WTC11 (cell line): Measurements from ENCODE around the gene NXPH4. TPM values are rescaled to one million over a fixed set of nuclear protein-coding genes. Genes with fewer than 3 reads are reported as not detected.

Experiments used
- ATAC-seq: fragments of 200-7000 bp; cut with Tn5 transposase; 2 replicates; pipeline ENCODE4 v1.10.0; 2021; ENCODE audit warnings: mild to moderate bottlenecking, moderate library complexity
- CTCF ChIA-PET: fragments of 300-600 bp; sonication (Branson Sonifier 250); formaldehyde crosslinking; loops from one replicate; lab custom pipeline; 2021; ENCODE audit warnings: antibody characterized with exemption; lab: Charles Lee
- POLR2A ChIA-PET: fragments of 350-600 bp; sonication (Branson Sonifier 250); formaldehyde crosslinking; loops from one replicate; lab custom pipeline; 2021; ENCODE audit warnings: antibody characterized with exemption; lab: Charles Lee
- DNase-seq: peaks from one replicate; pipeline ENCODE4 v3.0.0; 2021; ENCODE audit warnings: low spot score
- H3K27ac Mint-ChIP-seq: 2 replicates; pipeline ENCODE4 v1.8.0; 2021; ENCODE audit warnings: mixed read lengths
- H3K27me3 Mint-ChIP-seq: 2 replicates; pipeline ENCODE4 v1.8.0; 2021; ENCODE audit warnings: low read depth, mild to moderate bottlenecking, moderate library complexity, mixed read lengths
- H3K36me3 Mint-ChIP-seq: 2 replicates; pipeline ENCODE4 v1.8.0; 2021; ENCODE audit warnings: mixed read lengths
- H3K4me1 Mint-ChIP-seq: 2 replicates; pipeline ENCODE4 v1.8.0; 2022; ENCODE audit warnings: mixed read lengths
- H3K4me3 Mint-ChIP-seq: 2 replicates; pipeline ENCODE4 v1.8.0; 2021; ENCODE audit warnings: mild to moderate bottlenecking, moderate library complexity, mixed read lengths
- H3K9me3 Mint-ChIP-seq: 2 replicates; pipeline ENCODE4 v1.8.0; 2021; ENCODE audit warnings: mixed read lengths
- CBFB ChIP-seq: sonication (generic); formaldehyde crosslinking; IDR thresholded peaks from 2 replicates; pipeline ENCODE4 v1.8.1; 2022; ENCODE audit warnings: mild to moderate bottlenecking, low read depth, missing genetic modification reagents
- ELF4 ChIP-seq: sonication (generic); formaldehyde crosslinking; IDR thresholded peaks from 2 replicates; pipeline ENCODE4 v1.8.1; 2022; ENCODE audit warnings: low read depth, mild to moderate bottlenecking, moderate library complexity, missing genetic modification reagents
- FOXK1 ChIP-seq: sonication (generic); formaldehyde crosslinking; IDR thresholded peaks from 2 replicates; pipeline ENCODE4 v1.8.0; 2022; ENCODE audit warnings: mild to moderate bottlenecking, moderate library complexity, missing genetic modification reagents
- KAT7 ChIP-seq: sonication (generic); formaldehyde crosslinking; IDR thresholded peaks from 2 replicates; pipeline ENCODE4 v1.8.1; 2023; ENCODE audit warnings: missing genetic modification reagents, mild to moderate bottlenecking, borderline replicate concordance
- RORB ChIP-seq: fragments of 250-450 bp; sonication (Bioruptor Pico); IDR thresholded peaks from 2 replicates; pipeline ENCODE4 v1.9.0; 2021; ENCODE audit warnings: mild to moderate bottlenecking
- SP1 ChIP-seq: sonication (generic); formaldehyde crosslinking; conservative IDR thresholded peaks from 2 replicates; pipeline ENCODE4 v1.8.1; 2022; ENCODE audit warnings: missing genetic modification reagents
- ZNF416 ChIP-seq: fragments of 250-450 bp; sonication (Bioruptor Pico); IDR thresholded peaks from 2 replicates; pipeline ENCODE4 v1.9.0; 2021; ENCODE audit warnings: mild to moderate bottlenecking, inconsistent platforms
- ZNF423 ChIP-seq: fragments of 250-450 bp; sonication (Bioruptor Pico); IDR thresholded peaks from 2 replicates; pipeline ENCODE4 v2.1.2; 2022; ENCODE audit warnings: mild to moderate bottlenecking, moderate library complexity
- total RNA-seq: library from RNA; stranded (reverse); gene quantifications from 3 replicates; pipeline ENCODE4 v1.2.3, GENCODE V29; 2021
- TF ChIP-seq, protein P1 (sequence below): fragments of 250-450 bp; sonication (Bioruptor Pico); IDR thresholded peaks from 2 replicates; pipeline ENCODE4 v2.1.2; 2022; ENCODE audit warnings: mild to moderate bottlenecking, moderate library complexity
- TF ChIP-seq, protein P2 (sequence below): sonication (generic); formaldehyde crosslinking; IDR thresholded peaks from 2 replicates; pipeline ENCODE4 v1.8.1; 2023; ENCODE audit warnings: mild to moderate bottlenecking, missing genetic modification reagents, borderline replicate concordance
- TF ChIP-seq, protein P3 (sequence below): fragments of 200-600 bp; IDR thresholded peaks from 2 replicates; pipeline ENCODE4 v1.8.0; 2022; ENCODE audit warnings: antibody characterized with exemption
- TF ChIP-seq, protein P4 (sequence below): sonication (generic); formaldehyde crosslinking; IDR thresholded peaks from 2 replicates; pipeline ENCODE4 v1.8.1; 2023; ENCODE audit warnings: mild to moderate bottlenecking, missing genetic modification reagents, moderate library complexity
- TF ChIP-seq, protein P5 (sequence below): sonication (generic); formaldehyde crosslinking; IDR thresholded peaks from 2 replicates; pipeline ENCODE4 v1.8.1; 2023; ENCODE audit warnings: mild to moderate bottlenecking, missing genetic modification reagents, moderate library complexity
- TF ChIP-seq, protein P6 (sequence below): sonication (generic); formaldehyde crosslinking; IDR thresholded peaks from 2 replicates; pipeline ENCODE4 v1.8.0; 2023; ENCODE audit warnings: mild to moderate bottlenecking, missing genetic modification reagents
- TF ChIP-seq, protein P7 (sequence below): sonication (generic); formaldehyde crosslinking; IDR thresholded peaks from 2 replicates; pipeline ENCODE4 v1.8.1; 2023; ENCODE audit warnings: mild to moderate bottlenecking, moderate library complexity, missing genetic modification reagents
- TF ChIP-seq, protein P8 (sequence below): sonication (generic); formaldehyde crosslinking; IDR thresholded peaks from 2 replicates; pipeline ENCODE4 v1.8.1; 2023; ENCODE audit warnings: mild to moderate bottlenecking, missing genetic modification reagents
- TF ChIP-seq, protein P9 (sequence below): sonication (generic); formaldehyde crosslinking; IDR thresholded peaks from 2 replicates; pipeline ENCODE4 v1.8.1; 2022; ENCODE audit warnings: low read depth, missing genetic modification reagents, borderline replicate concordance

The NXPH4 gene
- total RNA-seq, 1 experiment from 2014 or later, result 4.9 TPM

DNA sequence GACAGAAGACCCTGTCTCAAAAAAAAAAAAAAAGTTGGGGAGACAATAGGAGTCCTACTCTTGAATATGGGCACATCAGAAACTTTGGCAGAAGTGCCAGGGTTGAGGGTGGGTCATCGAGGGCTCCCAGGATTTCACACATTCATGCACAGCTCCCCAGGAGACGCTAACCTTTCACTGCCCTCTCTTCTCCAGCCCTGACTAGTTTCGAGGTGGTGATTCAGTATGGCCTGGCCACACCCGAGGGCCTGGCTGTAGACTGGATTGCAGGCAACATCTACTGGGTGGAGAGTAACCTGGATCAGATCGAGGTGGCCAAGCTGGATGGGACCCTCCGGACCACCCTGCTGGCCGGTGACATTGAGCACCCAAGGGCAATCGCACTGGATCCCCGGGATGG, 39.7 kb upstream of the NXPH4 start:
- POLR2A ChIA-PET, result no interaction called here
- no peak for ATAC-seq

DNA sequence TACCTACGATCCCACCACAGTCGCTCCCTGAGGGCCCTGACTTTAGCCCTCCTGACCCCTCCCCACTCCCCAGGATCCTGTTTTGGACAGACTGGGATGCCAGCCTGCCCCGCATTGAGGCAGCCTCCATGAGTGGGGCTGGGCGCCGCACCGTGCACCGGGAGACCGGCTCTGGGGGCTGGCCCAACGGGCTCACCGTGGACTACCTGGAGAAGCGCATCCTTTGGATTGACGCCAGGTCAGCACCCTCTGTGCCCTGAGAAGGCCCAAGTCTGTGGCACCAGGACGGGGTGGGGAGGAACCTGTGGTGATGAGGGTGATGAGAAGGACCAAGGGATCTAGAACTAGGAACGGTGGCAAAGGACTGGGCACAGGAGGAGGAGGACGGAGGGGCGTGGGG, 39.2 kb upstream of the NXPH4 start:
- POLR2A ChIA-PET, result no interaction called here
- Mint-ChIP-seq H3K36me3 (peaks cover 37% of the 10 kb centered on the region), H3K27me3 (no peaks in the 10 kb centered on the region), H3K4me3 (no peak overlapping the region), H3K9me3 (no peaks in the 10 kb centered on the region), H3K4me1 (no peaks in the 10 kb centered on the region), H3K27ac (no peak overlapping the region)
- DNase-seq (no peak), ATAC-seq (no peak)
- CTCF ChIA-PET, result no interaction called here
- TF ChIP-seq, protein P1, sequence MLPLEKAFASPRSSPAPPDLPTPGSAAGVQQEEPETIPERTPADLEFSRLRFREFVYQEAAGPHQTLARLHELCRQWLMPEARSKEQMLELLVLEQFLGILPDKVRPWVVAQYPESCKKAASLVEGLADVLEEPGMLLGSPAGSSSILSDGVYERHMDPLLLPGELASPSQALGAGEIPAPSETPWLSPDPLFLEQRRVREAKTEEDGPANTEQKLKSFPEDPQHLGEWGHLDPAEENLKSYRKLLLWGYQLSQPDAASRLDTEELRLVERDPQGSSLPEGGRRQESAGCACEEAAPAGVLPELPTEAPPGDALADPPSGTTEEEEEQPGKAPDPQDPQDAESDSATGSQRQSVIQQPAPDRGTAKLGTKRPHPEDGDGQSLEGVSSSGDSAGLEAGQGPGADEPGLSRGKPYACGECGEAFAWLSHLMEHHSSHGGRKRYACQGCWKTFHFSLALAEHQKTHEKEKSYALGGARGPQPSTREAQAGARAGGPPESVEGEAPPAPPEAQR, result no peak
- TF ChIP-seq, protein P2, sequence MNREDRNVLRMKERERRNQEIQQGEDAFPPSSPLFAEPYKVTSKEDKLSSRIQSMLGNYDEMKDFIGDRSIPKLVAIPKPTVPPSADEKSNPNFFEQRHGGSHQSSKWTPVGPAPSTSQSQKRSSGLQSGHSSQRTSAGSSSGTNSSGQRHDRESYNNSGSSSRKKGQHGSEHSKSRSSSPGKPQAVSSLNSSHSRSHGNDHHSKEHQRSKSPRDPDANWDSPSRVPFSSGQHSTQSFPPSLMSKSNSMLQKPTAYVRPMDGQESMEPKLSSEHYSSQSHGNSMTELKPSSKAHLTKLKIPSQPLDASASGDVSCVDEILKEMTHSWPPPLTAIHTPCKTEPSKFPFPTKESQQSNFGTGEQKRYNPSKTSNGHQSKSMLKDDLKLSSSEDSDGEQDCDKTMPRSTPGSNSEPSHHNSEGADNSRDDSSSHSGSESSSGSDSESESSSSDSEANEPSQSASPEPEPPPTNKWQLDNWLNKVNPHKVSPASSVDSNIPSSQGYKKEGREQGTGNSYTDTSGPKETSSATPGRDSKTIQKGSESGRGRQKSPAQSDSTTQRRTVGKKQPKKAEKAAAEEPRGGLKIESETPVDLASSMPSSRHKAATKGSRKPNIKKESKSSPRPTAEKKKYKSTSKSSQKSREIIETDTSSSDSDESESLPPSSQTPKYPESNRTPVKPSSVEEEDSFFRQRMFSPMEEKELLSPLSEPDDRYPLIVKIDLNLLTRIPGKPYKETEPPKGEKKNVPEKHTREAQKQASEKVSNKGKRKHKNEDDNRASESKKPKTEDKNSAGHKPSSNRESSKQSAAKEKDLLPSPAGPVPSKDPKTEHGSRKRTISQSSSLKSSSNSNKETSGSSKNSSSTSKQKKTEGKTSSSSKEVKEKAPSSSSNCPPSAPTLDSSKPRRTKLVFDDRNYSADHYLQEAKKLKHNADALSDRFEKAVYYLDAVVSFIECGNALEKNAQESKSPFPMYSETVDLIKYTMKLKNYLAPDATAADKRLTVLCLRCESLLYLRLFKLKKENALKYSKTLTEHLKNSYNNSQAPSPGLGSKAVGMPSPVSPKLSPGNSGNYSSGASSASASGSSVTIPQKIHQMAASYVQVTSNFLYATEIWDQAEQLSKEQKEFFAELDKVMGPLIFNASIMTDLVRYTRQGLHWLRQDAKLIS (CRISPR knock-in tag), result no peak
- TF ChIP-seq, protein P3, sequence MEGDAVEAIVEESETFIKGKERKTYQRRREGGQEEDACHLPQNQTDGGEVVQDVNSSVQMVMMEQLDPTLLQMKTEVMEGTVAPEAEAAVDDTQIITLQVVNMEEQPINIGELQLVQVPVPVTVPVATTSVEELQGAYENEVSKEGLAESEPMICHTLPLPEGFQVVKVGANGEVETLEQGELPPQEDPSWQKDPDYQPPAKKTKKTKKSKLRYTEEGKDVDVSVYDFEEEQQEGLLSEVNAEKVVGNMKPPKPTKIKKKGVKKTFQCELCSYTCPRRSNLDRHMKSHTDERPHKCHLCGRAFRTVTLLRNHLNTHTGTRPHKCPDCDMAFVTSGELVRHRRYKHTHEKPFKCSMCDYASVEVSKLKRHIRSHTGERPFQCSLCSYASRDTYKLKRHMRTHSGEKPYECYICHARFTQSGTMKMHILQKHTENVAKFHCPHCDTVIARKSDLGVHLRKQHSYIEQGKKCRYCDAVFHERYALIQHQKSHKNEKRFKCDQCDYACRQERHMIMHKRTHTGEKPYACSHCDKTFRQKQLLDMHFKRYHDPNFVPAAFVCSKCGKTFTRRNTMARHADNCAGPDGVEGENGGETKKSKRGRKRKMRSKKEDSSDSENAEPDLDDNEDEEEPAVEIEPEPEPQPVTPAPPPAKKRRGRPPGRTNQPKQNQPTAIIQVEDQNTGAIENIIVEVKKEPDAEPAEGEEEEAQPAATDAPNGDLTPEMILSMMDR, result no peak
- TF ChIP-seq, protein P4, sequence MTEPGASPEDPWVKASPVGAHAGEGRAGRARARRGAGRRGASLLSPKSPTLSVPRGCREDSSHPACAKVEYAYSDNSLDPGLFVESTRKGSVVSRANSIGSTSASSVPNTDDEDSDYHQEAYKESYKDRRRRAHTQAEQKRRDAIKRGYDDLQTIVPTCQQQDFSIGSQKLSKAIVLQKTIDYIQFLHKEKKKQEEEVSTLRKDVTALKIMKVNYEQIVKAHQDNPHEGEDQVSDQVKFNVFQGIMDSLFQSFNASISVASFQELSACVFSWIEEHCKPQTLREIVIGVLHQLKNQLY (CRISPR knock-in tag), result no peak
- no peak for TF ChIP-seq ELF4 (CRISPR knock-in tag)
- TF ChIP-seq FOXK1 (CRISPR knock-in tag), result no peak
- TF ChIP-seq, protein P5, sequence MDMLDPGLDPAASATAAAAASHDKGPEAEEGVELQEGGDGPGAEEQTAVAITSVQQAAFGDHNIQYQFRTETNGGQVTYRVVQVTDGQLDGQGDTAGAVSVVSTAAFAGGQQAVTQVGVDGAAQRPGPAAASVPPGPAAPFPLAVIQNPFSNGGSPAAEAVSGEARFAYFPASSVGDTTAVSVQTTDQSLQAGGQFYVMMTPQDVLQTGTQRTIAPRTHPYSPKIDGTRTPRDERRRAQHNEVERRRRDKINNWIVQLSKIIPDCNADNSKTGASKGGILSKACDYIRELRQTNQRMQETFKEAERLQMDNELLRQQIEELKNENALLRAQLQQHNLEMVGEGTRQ (CRISPR knock-in tag), result no peak
- no peak for TF ChIP-seq KAT7
- TF ChIP-seq, protein P6, sequence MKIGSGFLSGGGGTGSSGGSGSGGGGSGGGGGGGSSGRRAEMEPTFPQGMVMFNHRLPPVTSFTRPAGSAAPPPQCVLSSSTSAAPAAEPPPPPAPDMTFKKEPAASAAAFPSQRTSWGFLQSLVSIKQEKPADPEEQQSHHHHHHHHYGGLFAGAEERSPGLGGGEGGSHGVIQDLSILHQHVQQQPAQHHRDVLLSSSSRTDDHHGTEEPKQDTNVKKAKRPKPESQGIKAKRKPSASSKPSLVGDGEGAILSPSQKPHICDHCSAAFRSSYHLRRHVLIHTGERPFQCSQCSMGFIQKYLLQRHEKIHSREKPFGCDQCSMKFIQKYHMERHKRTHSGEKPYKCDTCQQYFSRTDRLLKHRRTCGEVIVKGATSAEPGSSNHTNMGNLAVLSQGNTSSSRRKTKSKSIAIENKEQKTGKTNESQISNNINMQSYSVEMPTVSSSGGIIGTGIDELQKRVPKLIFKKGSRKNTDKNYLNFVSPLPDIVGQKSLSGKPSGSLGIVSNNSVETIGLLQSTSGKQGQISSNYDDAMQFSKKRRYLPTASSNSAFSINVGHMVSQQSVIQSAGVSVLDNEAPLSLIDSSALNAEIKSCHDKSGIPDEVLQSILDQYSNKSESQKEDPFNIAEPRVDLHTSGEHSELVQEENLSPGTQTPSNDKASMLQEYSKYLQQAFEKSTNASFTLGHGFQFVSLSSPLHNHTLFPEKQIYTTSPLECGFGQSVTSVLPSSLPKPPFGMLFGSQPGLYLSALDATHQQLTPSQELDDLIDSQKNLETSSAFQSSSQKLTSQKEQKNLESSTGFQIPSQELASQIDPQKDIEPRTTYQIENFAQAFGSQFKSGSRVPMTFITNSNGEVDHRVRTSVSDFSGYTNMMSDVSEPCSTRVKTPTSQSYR (CRISPR knock-in tag), result no peak
- no peak for TF ChIP-seq ZNF416 (CRISPR knock-in tag)
- TF ChIP-seq ZNF423 (CRISPR knock-in tag), result no peak

More for the DNA sequence above, 39.7 kb upstream of the NXPH4 start:
- no peak for TF ChIP-seq SP1
- TF ChIP-seq, protein P7, sequence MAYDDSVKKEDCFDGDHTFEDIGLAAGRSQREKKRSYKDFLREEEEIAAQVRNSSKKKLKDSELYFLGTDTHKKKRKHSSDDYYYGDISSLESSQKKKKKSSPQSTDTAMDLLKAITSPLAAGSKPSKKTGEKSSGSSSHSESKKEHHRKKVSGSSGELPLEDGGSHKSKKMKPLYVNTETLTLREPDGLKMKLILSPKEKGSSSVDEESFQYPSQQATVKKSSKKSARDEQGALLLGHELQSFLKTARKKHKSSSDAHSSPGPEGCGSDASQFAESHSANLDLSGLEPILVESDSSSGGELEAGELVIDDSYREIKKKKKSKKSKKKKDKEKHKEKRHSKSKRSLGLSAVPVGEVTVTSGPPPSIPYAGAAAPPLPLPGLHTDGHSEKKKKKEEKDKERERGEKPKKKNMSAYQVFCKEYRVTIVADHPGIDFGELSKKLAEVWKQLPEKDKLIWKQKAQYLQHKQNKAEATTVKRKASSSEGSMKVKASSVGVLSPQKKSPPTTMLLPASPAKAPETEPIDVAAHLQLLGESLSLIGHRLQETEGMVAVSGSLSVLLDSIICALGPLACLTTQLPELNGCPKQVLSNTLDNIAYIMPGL (CRISPR knock-in tag), result no peak
- TF ChIP-seq, protein P8, sequence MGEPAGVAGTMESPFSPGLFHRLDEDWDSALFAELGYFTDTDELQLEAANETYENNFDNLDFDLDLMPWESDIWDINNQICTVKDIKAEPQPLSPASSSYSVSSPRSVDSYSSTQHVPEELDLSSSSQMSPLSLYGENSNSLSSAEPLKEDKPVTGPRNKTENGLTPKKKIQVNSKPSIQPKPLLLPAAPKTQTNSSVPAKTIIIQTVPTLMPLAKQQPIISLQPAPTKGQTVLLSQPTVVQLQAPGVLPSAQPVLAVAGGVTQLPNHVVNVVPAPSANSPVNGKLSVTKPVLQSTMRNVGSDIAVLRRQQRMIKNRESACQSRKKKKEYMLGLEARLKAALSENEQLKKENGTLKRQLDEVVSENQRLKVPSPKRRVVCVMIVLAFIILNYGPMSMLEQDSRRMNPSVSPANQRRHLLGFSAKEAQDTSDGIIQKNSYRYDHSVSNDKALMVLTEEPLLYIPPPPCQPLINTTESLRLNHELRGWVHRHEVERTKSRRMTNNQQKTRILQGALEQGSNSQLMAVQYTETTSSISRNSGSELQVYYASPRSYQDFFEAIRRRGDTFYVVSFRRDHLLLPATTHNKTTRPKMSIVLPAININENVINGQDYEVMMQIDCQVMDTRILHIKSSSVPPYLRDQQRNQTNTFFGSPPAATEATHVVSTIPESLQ (CRISPR knock-in tag), result no peak
- TF ChIP-seq, protein P9, sequence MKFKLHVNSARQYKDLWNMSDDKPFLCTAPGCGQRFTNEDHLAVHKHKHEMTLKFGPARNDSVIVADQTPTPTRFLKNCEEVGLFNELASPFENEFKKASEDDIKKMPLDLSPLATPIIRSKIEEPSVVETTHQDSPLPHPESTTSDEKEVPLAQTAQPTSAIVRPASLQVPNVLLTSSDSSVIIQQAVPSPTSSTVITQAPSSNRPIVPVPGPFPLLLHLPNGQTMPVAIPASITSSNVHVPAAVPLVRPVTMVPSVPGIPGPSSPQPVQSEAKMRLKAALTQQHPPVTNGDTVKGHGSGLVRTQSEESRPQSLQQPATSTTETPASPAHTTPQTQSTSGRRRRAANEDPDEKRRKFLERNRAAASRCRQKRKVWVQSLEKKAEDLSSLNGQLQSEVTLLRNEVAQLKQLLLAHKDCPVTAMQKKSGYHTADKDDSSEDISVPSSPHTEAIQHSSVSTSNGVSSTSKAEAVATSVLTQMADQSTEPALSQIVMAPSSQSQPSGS (CRISPR knock-in tag), result no peak
- no peak for TF ChIP-seq RORB
- no peak for TF ChIP-seq CBFB (CRISPR knock-in tag)
- Mint-ChIP-seq H3K9me3 (no peaks in the 10 kb centered on the region), H3K36me3 (peaks cover 38% of the 10 kb centered on the region), H3K27ac (no peak overlapping the region), H3K27me3 (no peaks in the 10 kb centered on the region), H3K4me3 (no peak overlapping the region), H3K4me1 (no peaks in the 10 kb centered on the region)
- CTCF ChIA-PET, result interaction anchor here (0.8 to 7.0 kb wide), 7 partner anchors 36 to 65 kb away, joined by 4 to 112 read pairs (median 15); partner anchors contain the start of genes LRP1 and STAT6
- DNase-seq, result no peak
